ENCODE data around the gene CRTAC1.

CRTAC1 gene

GRCh38 chr10:97816609-97817008 is 213.8 kb downstream of the CRTAC1 start:
- no peak overlapping the region for H3K4me3 ChIP-seq (ENCODE audit: low read length)
- no peak for TF ChIP-seq CTCF (conservative IDR thresholded peaks at IDR 0.05; ENCODE audit: low read depth, low read length)
- DNase-seq (ENCODE audit: low read depth): no peak

Measured in retinal pigment epithelial cell (primary cell).